Activated naive CD4-positive, alpha-beta T cell treated with anti-CD3 and anti-CD28 coated beads, Interleukin-2, amount 10 ng/mL, durations not matched to agents 5 hours and 36 hours (primary cell): Measurements from ENCODE around the gene ACACB. TPM values are rescaled to one million over a fixed set of nuclear protein-coding genes. Genes with fewer than 3 reads are reported as not detected.

Experiments used
- total RNA-seq, 2 experiments: library from RNA; stranded (reverse); gene quantifications; one replicate each; pipeline ENCODE4 v1.2.3, GENCODE V29; 2021

ACACB gene
- total RNA-seq = 10 to 100 TPM; 10.8 to 12.1 TPM

DNA sequence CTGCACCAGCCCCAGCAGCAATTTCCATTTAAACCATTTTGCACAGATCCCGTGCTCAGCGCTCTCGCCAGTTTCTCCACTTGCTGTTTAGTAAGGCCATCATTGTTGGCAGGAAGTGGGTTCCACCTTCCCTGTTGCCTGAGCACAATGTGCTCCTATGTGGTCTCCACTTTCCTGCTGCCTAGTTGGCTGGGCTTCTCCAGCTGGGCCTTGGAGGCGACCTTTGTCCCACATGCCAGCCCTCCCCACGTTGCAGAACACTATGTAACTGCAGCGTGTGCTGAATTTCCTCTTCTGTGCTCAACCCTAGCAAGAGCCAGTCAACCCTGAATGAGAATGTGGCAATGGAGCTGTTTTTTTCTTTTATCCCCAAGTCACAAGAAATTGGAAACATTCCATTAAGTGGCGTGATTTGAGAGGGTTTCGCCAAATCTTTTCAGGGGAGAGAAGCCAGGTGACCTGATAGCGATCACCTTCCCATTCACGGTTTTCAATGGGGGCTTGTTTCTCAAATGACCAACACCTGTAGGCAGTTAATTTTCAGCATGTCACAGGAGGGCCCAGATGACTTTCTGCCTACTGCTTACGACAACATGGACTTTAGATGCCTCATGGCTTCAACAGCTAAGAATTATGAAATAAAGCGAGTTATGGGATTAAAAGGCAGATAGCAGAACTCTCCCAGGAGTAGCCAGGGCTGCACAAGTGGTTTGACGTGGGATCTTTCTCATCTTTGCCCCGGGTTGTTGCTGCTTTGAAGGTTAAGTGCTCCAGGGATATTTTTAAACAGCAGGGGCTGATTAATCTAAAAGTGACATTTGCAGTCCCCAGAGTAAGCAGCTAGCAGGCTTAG, at the start of gene ACACB:
TSS of gene ACACB (plus strand) at position 830 of the 853 bp plus-strand sequence. CDS start 22,819 bp downstream, outside the sequence.

DNA sequence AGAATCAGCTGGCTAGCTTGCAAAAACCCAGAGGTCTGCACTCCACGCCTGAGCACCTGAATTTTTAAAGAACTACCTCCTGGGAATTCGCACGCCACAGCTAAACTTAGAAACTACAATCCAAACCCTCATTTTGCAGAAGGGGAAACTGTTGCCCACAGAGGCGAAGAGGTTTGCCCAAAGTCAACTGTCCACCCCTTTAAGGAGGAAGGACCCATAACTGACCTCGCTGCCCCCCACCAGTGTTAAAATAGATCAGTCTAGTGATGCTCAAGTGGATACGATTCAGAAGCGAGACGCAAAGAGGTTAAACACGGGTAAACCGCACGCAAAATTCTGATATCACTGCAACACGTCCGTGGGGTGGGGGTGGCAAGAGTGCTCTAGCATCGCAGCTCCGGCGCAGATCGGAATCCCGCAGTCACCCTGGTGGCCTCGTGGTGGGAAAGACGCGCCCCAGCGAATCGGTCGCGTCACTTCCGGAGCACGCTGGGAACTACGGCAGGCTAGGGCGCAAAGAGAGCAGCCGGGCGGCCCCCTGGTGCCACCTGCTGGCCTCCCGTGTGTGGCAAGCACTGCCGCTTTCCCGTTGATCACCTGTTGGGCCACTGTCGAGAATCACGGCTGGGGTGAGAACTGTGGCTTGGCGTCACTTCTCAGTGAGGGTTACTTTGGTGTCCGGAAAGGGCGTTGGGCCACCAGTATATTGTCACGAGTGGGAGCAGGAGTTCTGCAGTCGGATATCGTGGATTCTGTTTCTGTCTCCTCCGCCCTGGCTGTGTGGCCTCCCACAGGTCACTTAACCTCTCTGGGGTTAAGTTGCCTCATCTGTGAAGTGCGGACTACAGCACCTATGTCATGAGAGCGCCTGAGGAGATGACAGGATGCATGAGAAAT, 23.1 kb upstream of the ACACB start, which contains the start of gene ALKBH2:
TSS of gene ALKBH2 (minus strand) at position 451 of the 897 bp plus-strand sequence. CDS start 686 bp downstream, outside the sequence.

DNA sequence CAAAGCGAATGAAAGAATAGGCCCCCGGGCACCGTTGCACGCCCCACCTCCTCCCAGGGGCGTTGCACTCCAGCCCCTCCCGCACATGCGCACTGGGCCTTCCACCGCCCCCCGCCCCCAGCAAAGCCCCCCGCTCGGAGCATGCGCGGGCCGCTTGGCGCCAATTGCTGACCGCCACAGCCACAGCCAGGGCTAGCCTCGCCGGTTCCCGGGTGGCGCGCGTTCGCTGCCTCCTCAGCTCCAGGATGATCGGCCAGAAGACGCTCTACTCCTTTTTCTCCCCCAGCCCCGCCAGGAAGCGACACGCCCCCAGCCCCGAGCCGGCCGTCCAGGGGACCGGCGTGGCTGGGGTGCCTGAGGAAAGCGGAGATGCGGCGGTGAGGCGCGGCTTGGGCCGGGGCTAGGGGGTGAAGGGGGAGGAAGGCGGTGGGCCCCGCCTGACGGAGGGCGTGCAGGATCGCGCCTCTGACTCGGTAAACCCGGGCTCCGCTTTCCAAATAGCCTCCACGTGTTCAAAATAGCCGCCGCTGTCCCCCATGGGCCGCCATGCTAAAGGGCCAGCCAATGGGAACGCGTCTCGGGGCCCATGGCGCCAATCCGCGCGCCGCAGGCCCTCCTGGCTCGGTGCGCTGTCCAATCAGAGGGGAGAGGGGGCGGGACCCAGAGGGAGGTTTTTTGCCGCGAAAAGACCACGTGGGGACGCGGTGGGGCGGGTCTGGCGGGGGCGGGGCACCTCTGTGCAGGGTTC, 18.8 kb upstream of the ACACB start, which contains the start of gene UNG:
TSS of gene UNG (plus strand) at position 163 of the 748 bp plus-strand sequence. CDS start at position 246, 83 bp downstream.

DNA sequence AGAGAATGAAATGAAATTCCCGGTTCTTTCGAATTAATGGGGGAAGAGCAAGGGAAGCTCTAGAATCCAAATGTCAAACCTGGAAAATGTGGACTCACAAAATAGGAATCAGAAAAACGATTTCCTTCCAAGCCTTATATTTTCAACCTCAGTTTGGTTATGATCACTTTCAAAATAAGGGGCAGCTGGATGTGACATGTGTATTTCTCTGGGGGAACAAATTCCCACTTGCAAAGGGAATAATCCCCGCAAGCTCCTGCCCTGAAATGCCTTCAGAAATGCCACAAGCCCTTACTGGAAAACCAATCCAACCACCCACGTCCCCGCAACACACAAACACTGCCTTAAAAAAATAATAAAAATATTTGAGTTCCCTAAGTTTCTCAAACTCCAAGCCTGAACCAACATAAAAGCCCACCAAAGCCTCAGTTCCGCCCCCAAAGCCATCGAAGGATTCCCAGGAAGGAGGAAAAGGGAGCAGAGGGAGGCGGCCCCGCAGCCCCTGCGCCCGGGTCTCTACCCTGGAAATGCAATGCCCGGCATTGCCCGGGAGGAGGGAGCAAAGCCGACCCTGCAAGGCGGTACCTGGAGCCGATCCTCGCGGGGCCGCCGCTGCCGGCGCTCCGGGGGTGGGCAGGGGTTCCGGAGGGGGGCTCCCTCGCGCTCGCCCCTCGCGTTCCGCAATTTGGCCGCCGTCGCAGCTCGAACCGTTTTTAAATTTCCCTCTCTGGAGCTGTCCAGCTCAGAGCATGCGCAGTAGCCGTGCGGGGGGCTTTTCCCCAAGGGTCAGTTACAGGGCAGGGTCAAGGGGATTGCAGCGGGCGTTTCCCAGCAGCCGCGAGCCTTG, 192.4 kb downstream of the ACACB start, which contains the start of gene FOXN4:
TSS of gene FOXN4 (minus strand) at position 751 of the 847 bp plus-strand sequence. CDS start 963 bp downstream, outside the sequence.

Other genes starting within 250 kb of the ACACB start
- gene DAO, start 236.5 kb upstream of the ACACB start, total RNA-seq = not detected
- gene SVOP, start 95.5 kb upstream of the ACACB start, total RNA-seq = not detected
- gene USP30, start 64.0 kb upstream of the ACACB start, total RNA-seq = 1 to 10 TPM; 5.6 to 9.7 TPM
- gene ALKBH2, start 23.1 kb upstream of the ACACB start, total RNA-seq = 10 to 100 TPM; 12.5 to 12.8 TPM
- gene UNG, start 19.0 kb upstream of the ACACB start, total RNA-seq = 10 to 100 TPM; 35.3 to 41.3 TPM
- gene FOXN4, start 192.7 kb downstream of the ACACB start, total RNA-seq = not detected
- not detected for gene MYO1H, start 231.3 kb downstream of the ACACB start, total RNA-seq